ENCODE measurements around the gene SSPN.

Gene SSPN

DNA sequence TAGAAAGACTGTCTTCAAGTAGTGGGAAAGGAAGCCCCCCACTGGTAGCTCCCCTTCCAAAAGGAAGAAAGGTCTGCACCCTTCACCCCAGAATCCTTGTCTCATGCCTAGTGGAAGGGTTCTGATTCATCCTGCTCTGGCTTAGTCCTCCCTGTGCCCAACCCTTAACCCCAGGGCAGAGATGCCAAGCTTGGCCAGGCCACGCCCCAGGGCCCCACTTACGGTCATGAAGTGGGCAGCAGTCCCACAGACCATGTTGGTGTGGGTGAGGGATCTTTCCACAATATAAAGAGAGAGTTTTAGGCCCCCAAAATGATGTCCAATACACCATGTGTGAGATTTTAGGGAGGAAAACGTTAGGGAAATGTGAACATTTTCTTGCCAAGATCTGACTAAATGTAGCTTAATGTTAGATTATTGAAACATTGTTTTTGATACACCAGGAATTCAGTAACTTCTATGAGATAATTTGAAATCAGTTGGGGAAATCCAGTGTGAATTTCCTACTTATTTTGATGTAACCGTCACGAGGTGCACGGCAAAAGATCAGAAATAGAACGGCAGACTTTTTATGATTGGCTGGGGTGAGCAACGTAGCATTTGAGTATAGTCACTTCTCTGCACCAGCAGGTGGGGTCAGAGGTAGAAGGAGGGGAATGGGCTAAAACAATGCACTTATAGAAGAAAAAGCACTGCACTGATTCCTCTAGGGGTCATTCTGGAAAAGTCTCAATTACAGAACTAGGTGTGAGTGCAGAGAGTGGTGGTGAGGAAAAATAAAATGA is 8.2 kb upstream of the SSPN start:
- no peak for DNase-seq

DNA sequence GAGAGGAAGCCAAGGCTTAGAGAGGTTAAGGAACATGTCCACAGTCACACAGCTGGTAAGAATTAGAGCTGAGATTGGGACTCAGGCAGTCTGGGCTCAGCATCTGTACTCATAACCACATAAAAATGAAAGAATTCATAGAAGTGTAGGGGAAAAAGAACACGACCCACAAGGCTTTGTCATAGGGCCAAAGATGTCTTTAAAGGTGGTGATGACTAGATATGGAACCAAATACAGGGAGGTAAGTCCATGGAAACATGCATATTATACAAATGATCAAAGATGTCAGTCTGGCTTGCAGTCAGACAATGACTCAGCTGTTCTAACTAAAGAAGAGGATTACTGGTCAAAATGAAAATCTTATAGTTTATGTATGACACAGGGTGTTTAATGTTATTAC is 7.2 kb upstream of the SSPN start:
- DNase-seq, result no peak

DNA sequence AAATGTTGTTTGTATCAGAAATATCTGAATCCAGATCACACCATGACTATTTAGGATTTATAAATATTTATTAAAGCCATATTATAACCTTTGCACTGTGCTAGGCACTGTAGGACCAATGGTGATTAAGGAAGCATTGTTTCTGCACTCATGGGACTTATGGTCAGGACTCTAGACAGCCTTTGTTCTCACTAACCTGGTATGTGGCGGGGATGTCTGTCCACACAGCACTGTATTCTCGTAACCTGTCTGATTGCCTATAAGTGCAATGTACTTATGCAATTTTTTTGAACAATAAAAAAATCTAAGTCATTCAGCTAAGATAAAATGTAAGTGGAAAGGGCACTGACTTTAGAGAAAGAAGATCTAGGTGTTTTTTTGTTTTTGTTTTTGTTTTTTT is 6.7 kb upstream of the SSPN start:
- DNase-seq, result no peak

GRCh38 chr12:26192142-26192541 is 3.2 kb upstream of the SSPN start:
- no peak for DNase-seq

GRCh38 chr12:26193539-26193938 is 1.8 kb upstream of the SSPN start:
- DNase-seq, result no peak

- no peak for DNase-seq
These were observed 458 bp downstream of the SSPN start for GRCh38 chr12:26195641-26196420.

- DNase-seq, result no peak
These were observed 996 bp downstream of the SSPN start for GRCh38 chr12:26196421-26196716.

DNA sequence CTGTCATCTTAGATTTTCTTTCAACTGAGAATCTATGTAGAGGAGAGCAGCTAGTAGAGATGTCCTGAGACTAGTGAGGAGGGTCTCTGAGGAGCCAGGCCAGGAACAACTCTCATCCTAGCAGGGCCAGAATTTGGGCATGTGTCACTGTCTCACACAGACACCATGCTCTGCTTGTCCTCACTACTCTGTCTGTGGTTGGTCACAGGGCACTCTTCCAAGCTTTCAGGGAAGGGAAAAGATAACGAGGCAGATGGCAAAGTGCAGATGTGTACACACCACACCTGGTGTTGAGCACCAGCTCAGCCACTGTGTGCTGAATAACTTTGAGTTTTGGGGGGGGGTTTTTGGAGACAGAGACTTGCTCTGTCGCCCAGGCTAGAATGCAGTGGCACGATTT is 2.5 kb downstream of the SSPN start:
- DNase-seq, result no peak

DNA sequence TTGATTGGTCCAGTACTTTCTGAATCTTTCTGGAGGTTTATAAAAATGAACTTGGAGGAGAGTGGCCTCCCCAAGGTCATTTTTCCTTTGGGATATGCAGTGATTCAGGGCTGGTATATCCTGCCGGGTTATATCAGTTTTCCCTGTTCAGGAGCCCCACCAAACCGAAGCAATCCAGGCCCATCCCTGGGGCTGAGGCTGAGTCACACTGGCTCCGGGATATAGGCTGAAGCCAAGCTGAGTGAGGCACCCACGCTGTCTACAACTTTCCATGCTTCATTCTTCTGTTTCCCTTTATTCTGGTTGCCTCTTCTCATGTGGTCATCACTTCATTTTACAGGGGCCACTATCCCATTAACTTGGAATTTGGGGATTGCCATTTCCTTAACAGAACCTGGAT is 3.4 kb downstream of the SSPN start:
- DNase-seq, result no peak

GRCh38 chr12:26203167-26203780 is 7.9 kb downstream of the SSPN start:
- DNase-seq, result no peak

DNA sequence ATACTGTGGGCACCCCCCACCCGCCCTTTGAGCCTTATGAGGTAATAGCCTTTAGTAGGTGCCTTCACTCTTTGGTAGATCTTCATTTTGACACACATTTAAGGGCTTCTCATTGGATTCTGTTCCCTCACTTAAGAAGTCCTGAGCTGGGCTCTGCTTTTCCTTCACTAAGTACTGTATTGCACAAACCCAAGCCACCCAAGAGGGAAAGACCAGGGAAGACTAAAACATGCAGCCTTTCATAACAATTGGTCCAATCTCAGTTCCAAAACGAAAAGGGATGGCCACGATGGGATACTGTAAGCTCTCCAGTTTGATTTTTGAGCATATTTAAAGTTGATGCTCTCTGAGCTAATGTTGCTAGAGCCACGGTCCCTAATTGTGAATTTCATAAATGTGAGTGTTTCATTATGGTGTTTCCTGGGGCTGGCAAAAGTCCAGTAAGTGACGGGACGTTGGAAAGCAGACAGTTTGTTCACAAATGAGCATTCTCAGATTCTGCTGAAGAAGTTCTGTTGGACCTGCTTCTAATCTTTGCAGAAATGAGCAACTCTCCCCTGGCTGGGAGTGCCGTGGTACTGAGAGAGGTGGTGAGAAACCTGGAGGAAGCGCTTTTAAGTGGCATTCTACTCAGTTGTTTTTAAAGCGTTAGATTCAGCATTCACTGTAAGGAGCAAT is 9.4 kb downstream of the SSPN start:
- no peak for DNase-seq

GRCh38 chr12:26205298-26205697 is 9.9 kb downstream of the SSPN start:
- DNase-seq, result no peak

DNA sequence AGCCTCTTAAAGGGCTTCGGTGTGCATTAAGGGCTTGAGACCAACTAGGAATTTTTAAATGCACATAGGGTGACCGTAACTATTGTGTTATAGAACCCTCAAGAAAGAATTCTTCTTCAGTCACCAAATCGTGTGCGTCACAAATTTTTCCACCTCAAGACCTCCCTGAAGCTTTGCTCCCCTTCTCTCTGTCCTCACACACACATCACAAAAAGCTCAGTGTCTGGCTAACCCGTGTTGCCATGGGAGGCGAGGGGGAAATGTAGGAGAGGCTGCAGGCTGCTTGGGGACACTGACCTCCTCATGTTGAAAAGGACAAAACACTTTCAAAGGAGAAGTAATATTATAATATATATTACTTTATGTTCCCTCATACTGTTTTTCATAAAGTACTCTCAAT is 10.6 kb downstream of the SSPN start:
- DNase-seq, result no peak

GRCh38 chr12:26211331-26211730 is 16.0 kb downstream of the SSPN start:
- DNase-seq, result no peak

GRCh38 chr12:26212396-26212795 is 17.0 kb downstream of the SSPN start:
- no peak for DNase-seq

GRCh38 chr12:26212988-26213387 is 17.6 kb downstream of the SSPN start:
- no peak for DNase-seq

DNA sequence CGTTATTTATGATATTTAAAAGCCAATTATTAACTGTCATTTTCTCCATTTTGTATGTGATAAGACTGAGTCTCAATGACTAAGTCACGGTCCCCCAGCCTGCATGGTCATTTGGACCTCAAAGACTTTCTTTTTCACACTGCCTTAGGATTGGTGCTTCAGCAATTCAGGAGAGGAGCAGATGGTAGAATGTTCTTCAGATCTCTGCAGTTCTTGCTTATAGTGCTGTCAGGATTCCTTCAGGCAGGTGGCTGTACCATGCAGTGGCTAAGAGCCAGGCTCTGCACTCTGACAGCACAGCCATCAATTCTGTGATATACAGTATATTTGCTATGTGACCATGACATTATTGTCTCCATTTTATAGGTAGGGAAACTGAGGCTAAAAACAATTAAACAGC is 18.7 kb downstream of the SSPN start:
- DNase-seq, result no peak

DNA sequence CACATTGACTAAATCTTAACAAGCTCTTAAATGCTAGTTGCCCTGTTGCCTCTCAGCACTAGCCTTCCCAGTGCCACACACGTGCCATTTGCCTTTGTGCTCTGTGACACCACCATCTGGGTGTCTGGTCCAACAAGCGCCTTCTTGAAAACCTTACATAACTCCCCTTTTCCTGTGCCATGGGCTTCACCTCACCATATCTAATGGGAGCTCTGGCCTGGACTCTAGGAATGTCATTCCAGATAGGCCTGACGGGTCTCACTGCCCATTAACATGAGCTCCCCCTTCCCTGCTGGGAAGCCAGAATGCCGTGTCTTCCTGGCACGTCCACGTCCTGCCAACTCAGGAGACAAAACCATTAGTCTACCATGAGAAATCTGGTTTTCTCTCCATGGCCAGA is 24.4 kb downstream of the SSPN start:
- DNase-seq, result no peak

DNA sequence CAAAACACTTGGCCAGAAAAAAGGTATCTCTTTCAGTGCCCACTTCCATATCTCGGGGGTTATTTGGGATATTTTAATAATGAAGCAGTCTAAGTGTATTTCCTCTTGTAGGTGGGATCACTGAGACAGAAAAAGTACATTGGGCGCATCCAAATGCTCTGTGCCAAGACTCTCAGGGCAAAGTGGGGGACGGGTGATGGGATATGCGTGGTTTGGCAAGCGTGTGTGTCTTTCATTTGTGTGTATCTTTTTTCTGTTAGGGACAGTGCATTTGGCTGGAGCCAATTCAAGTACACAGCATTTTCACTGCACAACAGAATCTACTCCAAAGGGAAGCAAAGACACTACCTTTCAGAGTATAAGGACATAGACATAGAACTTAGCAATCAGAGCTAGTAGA is 29.3 kb downstream of the SSPN start:
- DNase-seq, result no peak

DNA sequence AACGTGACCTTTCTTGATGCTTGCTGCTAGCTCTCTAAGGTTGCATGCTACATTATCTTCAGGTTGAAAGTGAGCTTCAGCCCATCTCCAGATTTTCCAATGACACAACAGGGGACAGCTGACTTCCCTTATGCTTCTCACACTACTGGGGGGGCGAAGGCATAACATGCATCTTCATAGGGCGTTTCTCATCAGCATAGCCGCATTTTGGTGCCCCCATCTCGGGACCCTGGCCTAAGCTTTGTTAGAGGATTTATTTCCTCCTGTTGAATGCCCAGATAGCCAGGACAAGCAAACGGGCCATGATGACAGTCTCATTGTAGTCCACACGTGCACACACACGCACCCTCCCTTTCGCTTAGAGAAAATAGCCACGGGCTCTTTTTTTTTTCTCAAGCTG is 30.7 kb downstream of the SSPN start:
- no peak for DNase-seq

GRCh38 chr12:26226629-26227360 is 31.4 kb downstream of the SSPN start:
- no peak for DNase-seq

DNA sequence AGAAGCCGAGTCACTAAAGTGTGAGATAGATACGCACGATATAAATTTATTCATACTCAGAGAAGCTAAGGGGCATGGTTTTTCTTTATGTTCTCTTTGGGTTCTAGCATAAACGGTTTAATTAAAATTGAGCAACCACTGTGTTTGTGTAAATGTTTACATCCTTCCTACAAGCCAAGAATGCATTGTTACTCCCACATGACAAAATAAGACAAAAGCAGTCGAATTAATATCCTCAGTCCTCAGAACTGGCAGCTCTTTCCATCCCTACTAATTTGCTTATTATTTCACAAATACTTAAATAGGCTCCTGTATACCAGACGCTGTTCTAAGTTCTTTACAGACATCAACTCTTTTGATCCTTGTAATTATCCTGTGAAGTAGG is 32.0 kb downstream of the SSPN start:
- no peak for DNase-seq

DNA sequence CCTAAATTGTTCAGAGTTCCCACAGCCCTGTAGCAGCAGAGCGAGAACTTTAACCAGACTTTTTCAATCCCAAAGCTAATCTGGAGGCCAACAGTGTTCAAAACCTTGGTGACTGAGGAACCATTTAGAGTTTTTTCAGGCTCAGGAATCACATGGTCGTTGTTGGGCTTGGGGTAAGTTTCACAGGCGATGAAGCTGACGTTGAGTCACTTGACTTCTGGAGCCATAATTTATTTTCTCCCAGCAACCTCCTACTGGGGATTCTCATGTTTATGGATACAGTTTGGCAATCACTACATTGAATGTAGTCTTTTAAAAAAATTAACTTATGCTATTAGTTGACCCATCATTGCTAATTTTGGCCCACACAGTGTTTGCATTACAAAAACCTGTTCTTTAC is 34.5 kb downstream of the SSPN start:
- DNase-seq, result no peak

Measured in NCI-H2029 (cell line).